Small intestine (tissue), 7 donors: ENCODE results near the gene BAZ2A. TPM values are rescaled to one million over a fixed set of nuclear protein-coding genes. Genes with fewer than 3 reads are reported as not detected.

Experiments used
- DNase-seq, 2 donors: peaks; one replicate each; pipeline versions ENCODE4 v3.0.0 to v3.0.0-alpha.2; 2013
- FAIRE-seq: peaks from 2 replicates; lab custom pipeline; 2012; peaks lifted over from hg19 to GRCh38; lab: Jason Lieb, UNC
- H3K27ac ChIP-seq, 3 donors: one replicate each; pipeline ENCODE4 v1.5.1; 2013; ENCODE audit warnings: low read length in 2 of 3, mild to moderate bottlenecking in 2 of 3, control low read depth in 1 of 3, inconsistent platforms in 1 of 3, low read depth in 1 of 3, moderate library complexity in 1 of 3
- H3K27me3 ChIP-seq, 3 donors: one replicate each; pipeline ENCODE4 v1.6.1; 2013; ENCODE audit warnings: low read length in 3 of 3, inconsistent platforms in 1 of 3; ENCODE audit not compliant: control insufficient read depth in 3 of 3, insufficient read depth in 3 of 3
- H3K36me3 ChIP-seq, 3 donors: one replicate each; pipeline ENCODE4 v1.6.1; 2013; ENCODE audit warnings: low read length in 3 of 3, inconsistent platforms in 1 of 3, low read depth in 1 of 3, mild to moderate bottlenecking in 1 of 3, moderate library complexity in 1 of 3; ENCODE audit not compliant: control insufficient read depth in 3 of 3, insufficient read depth in 2 of 3
- H3K4me1 ChIP-seq, 3 donors: one replicate each; pipeline ENCODE4 v1.6.1; 2013; ENCODE audit warnings: low read length in 2 of 3, inconsistent platforms in 1 of 3, low read depth in 1 of 3, mild to moderate bottlenecking in 1 of 3, moderate library complexity in 1 of 3; ENCODE audit not compliant: control insufficient read depth in 3 of 3, insufficient read depth in 2 of 3
- H3K4me3 ChIP-seq, 3 donors: one replicate each; pipeline ENCODE4 v1.5.1; 2013; ENCODE audit warnings: low read length in 3 of 3, control low read depth in 1 of 3, inconsistent platforms in 1 of 3, low read depth in 1 of 3, mild to moderate bottlenecking in 1 of 3, moderate library complexity in 1 of 3
- H3K9me3 ChIP-seq, 2 donors: one replicate each; pipeline ENCODE4 v1.6.1; 2013; ENCODE audit warnings: low read depth in 1 of 2, low read length in 1 of 2; ENCODE audit not compliant: control insufficient read depth in 2 of 2, insufficient read depth in 1 of 2
- WGBS, 3 donors: extraction: QIAGEN DNeasy Blood & Tissue Kit; methylation state at CpG; one replicate each; pipeline ENCODE4 v1.1.7; 2013; 5-methylcytosine and 5-hydroxymethylcytosine counted together
- polyA plus RNA-seq, 4 donors: library from polyadenylated mRNA; stranded (reverse) in 3 of 4; unstranded in 1 of 4; fragments of 200-250 nt in 3 of 4; fragments of 120-200 nt in 1 of 4; gene quantifications; one replicate each; pipeline versions ENCODE4 v1.2.1 to v1.2.3, GENCODE V29; 2013
- donor health status: healthy with polysubstance abuse.
- donor health status: control.
- donor health status: control.
- donor health status: Bipolar disorder and iron deficiency.
- donor health status: healthy.

Gene BAZ2A
- polyA plus RNA-seq, 4 donors = 19.2 to 71.1 (median 26.0) TPM

DNA sequence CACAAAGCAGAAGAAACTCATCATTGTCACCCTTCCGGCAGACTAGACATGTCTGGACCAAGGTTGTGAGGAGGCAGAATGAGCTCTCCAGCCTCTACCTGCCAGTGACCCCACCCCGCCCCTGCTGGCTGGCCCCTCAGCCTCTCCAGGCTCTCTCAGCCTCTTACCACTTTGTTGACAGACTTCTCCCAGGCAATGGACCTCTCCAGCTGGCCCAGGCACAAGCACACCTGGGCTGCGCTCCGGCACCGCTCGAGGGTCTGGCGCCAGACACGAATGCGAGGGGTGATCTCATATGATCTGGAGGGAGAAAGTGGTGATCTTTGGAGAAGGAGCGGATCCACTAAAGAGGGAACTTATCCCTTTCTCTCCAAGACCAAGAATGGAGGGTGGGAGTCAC is 30.3 kb downstream of the BAZ2A start:
- no peaks in the 10 kb centered on the region for H3K4me1 ChIP-seq
- DNase-seq = no peak
- no peak for FAIRE-seq
- 94 to 99% (median 96%) methylated on average over 10 of the region's 10 CpGs for WGBS, 3 donors
- no peaks in the 10 kb centered on the region for H3K9me3 ChIP-seq
- no peak overlapping the region for H3K27ac ChIP-seq
- H3K27me3 ChIP-seq = no peaks in the 10 kb centered on the region
- H3K36me3 ChIP-seq = peaks cover 44 to 80% (median 58%) of the 10 kb centered on the region in 3 donors
- H3K4me3 ChIP-seq = no peak overlapping the region

DNA sequence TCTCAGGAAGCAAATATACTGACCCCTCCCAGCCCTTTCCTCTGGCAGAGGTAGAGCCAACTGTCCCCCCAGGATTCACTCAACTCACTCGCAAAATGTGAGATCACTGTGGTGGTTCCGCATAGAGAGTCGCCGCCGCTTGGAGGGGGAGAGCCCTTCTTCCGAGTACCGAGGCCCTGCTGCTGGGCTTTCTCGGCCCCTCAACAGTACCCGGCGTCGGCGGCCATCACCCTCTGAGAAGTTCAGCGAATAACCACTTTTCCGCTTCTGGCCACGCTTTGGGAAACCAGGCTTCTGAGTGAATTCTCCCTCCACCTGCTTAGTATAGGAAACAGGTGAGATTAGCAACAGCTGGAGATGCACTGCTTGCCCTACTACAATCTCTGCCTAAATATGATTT is 31.1 kb downstream of the BAZ2A start:
- no peak for DNase-seq
- whole genome bisulfite sequencing, 3 donors = 95 to 98% (median 96%) methylated on average over 15 of the region's 15 CpGs
- no peak for FAIRE-seq

DNA sequence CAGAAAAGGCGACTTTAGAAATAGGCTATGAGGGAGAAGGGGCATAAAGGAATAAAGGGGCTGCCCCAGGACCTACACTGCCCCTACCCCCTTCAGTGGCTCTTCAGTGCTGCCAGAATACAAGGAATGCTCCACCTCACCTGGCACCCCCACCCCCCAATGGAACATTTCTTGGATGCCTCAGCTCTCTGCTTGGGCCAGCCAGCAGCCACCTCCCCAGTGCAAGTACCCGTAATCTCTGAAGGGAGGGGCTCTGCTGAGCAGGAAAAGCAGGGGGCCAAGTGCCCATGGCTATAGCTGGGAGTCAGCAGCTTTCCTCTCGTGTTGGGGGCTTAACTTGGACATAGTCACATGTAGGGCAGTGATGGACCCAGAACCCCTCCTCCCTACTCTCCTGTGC is 33.3 kb downstream of the BAZ2A start:
- H3K27ac ChIP-seq = no peak overlapping the region
- H3K4me1 ChIP-seq = peaks cover 0 to 3% (median 0%) of the 10 kb centered on the region in 3 donors
- DNase-seq (no peak), FAIRE-seq (no peak)
- no peaks in the 10 kb centered on the region for H3K27me3 ChIP-seq
- no peak overlapping the region for H3K4me3 ChIP-seq
- H3K9me3 ChIP-seq = no peaks in the 10 kb centered on the region
- peaks cover 33 to 61% (median 39%) of the 10 kb centered on the region in 3 donors for H3K36me3 ChIP-seq
- 71 to 88% (median 77%) methylated on average over 3 of the region's 3 CpGs for WGBS, 3 donors

More for the DNA sequence above, 31.1 kb downstream of the BAZ2A start:
- Histone ChIP-seq H3K36me3 (peaks cover 39 to 74% (median 55%) of the 10 kb centered on the region in 3 donors), H3K27ac (no peak overlapping the region), H3K4me1 (peaks cover 0 to under 1% (median 0%) of the 10 kb centered on the region in 3 donors), H3K9me3 (no peaks in the 10 kb centered on the region), H3K4me3 (no peak overlapping the region), H3K27me3 (no peaks in the 10 kb centered on the region)

DNA sequence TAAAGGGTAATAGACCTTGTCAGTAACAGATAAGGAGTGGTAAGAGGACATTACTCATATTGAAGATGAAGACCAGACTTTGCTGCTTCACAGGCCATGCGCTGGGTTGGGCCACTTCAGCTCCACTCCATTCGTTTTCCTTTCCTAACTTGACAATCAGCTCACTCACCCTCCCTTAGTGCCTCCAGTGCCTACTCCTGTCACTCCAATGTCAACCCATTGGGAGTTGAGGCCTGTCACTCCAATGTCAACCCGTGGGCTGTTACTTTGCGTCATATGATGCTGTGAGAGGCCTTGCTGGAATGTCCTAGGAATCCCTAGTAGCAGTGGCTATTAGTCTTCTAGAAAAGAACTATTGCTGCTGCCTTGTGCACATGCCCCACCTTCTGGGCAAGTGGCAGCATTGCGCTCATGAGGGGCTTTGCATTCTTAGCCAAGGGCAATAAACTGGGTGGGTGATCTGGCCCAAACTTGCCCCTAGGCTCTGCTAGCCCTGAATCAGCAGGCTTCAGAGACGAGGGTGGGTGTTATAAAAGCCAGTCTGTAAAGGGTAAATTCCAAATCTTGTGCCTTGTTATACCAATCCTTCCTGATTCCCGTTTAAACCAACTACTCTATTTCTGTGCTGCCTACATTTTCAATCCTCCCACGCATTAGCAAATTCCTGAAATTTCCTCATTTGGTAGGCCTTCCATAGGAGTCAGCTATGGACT is 36.1 kb downstream of the BAZ2A start:
- Histone ChIP-seq H3K36me3 (peaks cover 15 to 39% (median 16%) of the 10 kb centered on the region in 3 donors), H3K4me3 (no peak overlapping the region), H3K9me3 (no peaks in the 10 kb centered on the region), H3K27ac (peak overlapping the region in 1 of 3 donors; percentile 25), H3K27me3 (no peaks in the 10 kb centered on the region), H3K4me1 (peaks cover 0 to 9% (median 0%) of the 10 kb centered on the region in 3 donors)
- WGBS, 3 donors = 39 to 45% (median 44%) methylated on average over 7 to 8 of the region's 8 CpGs
- DNase-seq = peak; percentile 41 to 71
- no peak for FAIRE-seq

DNA sequence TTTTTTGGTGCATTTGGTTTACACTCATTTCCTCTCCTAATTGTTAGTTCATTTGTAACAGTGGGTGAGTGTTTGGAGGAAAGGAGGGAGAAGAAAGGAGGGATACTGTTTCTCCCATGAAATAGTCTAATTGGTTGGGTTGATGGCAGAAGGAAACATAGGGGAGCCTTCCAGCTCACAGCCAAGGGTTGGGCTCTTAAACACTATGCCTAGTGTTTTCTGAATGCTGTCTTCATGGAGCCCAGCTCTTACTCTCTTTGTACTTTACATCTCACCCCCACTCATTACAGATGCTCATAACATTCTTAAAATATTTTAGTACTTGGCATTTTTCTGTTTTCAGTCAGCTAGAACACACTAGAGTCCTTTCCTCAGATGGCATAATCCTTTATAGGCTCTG is 38.2 kb downstream of the BAZ2A start:
- no peak overlapping the region for H3K4me3 ChIP-seq
- H3K27me3 ChIP-seq = no peaks in the 10 kb centered on the region
- peaks cover 3 to 32% (median 8%) of the 10 kb centered on the region in 3 donors for H3K36me3 ChIP-seq
- FAIRE-seq (no peak), DNase-seq (no peak)
- H3K4me1 ChIP-seq = peaks cover 0 to 9% (median 0%) of the 10 kb centered on the region in 3 donors
- H3K27ac ChIP-seq = no peak overlapping the region
- no peaks in the 10 kb centered on the region for H3K9me3 ChIP-seq

DNA sequence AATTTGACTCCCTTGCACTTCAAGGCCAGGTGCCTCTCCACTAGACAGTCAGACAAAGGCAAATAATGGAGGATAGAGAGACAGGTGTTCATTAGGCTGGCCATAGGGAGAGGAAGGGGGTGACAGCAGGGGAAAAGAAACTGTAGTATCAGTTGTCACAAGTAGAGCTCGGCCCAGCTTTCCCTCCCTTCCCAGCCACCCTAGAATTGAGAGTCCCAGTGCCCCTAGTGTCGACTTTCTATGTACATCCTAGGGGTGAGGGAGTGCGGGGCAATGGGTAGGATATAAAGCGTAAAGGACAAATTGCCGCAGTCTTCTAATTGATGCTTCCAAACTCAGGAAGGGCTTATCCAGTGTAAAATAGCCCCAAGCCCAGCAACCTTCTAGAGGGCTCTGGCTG is 39.0 kb downstream of the BAZ2A start:
- WGBS, 3 donors = 78 to 92% (median 82%) methylated on average over 5 of the region's 5 CpGs
- Histone ChIP-seq H3K27ac (no peak overlapping the region), H3K27me3 (no peaks in the 10 kb centered on the region), H3K9me3 (no peaks in the 10 kb centered on the region), H3K4me1 (peaks cover 0 to 9% (median 0%) of the 10 kb centered on the region in 3 donors), H3K36me3 (peaks cover 0 to 26% (median 4%) of the 10 kb centered on the region in 3 donors), H3K4me3 (no peak overlapping the region)
- DNase-seq = no peak
- no peak for FAIRE-seq

DNA sequence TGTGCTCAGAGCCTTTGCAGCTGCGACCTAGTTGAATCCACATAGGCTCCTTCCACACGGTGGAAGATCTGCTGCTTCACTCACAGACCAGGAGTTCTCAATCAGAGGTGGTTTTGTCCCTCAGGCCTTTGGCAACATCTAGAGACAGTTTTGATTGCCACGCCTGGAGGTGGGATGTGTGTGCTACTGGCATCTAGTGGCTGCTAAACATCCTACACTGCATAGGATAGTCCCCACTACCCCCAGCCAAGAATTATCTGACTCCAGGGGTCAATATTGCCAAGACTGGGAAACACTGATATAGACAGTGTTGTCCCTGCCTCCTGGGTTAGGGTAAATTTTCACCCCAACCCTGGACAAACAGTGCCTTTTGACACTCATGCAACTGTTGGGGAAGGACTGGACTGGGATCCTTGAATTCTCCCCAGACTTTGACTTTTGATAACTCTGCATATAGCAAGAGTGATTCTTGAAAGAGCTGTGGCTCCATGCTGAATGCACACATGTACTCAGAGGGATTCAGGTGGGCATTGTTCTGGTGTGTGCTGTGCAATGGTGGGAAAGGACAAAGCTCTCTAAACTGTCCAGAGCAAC is 39.8 kb downstream of the BAZ2A start:
- H3K27me3 ChIP-seq = no peaks in the 10 kb centered on the region
- FAIRE-seq = no peak
- DNase-seq = peak; percentile 35
- WGBS, 3 donors = 58 to 66% (median 62%) methylated on average over 3 of the region's 3 CpGs
- H3K4me1 ChIP-seq = peaks cover 0 to 9% (median 0%) of the 10 kb centered on the region in 3 donors
- H3K27ac ChIP-seq = no peak overlapping the region
- H3K36me3 ChIP-seq = peaks cover 0 to 24% (median 2%) of the 10 kb centered on the region in 3 donors
- no peak overlapping the region for H3K4me3 ChIP-seq
- no peaks in the 10 kb centered on the region for H3K9me3 ChIP-seq

DNA sequence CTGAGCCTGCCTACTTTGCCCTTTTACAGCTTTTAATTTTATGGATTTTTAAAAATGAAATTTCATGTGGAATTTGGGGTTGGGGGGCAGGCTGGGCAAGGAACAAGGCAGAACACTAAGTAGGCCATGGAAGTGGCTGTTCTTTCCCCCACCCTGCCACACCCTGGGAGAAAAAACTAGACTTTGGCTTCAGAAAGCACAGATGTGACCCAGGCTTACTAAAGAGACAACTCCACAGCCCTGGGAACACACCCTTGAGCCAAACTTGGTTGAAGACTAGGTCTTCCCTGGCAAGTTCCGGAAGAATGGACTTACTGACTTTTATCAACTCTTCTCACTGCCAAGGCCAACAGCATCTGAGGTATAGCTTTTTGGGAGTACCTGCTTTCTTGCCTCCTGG is 40.3 kb downstream of the BAZ2A start:
- no peaks in the 10 kb centered on the region for H3K27me3 ChIP-seq
- H3K9me3 ChIP-seq = no peaks in the 10 kb centered on the region
- H3K4me3 ChIP-seq = no peak overlapping the region
- WGBS, 3 donors = 69 to 86% (median 78%) methylated on average over 1 of the region's 1 CpG
- H3K36me3 ChIP-seq = peaks cover 0 to 24% (median 2%) of the 10 kb centered on the region in 3 donors
- DNase-seq (peak; percentile 30 to 55), FAIRE-seq (no peak)
- no peak overlapping the region for H3K27ac ChIP-seq
- H3K4me1 ChIP-seq = peaks cover 0 to 9% (median 0%) of the 10 kb centered on the region in 3 donors
